Astrocyte (in vitro differentiated cells and primary cell): ENCODE measurements around the gene NCOA1. TPM values are rescaled to one million over a fixed set of nuclear protein-coding genes. Genes with fewer than 3 reads are reported as not detected.

Experiments used
- DNase-seq: peaks from one replicate; pipeline ENCODE4 v3.0.0-alpha.2; 2010; ENCODE audit warnings: low read depth
- FAIRE-seq: peaks from 2 replicates; lab custom pipeline; 2011; peaks lifted over from hg19 to GRCh38; lab: Jason Lieb, UNC
- H2AFZ ChIP-seq: 2 replicates; pipeline ENCODE4 v1.6.0; 2012; ENCODE audit warnings: low read depth, low read length, inconsistent platforms
- H3K27ac ChIP-seq: 2 replicates; pipeline ENCODE4 v1.5.1; 2011; ENCODE audit warnings: low read depth, low read length, inconsistent platforms
- H3K27me3 ChIP-seq: 2 replicates; pipeline ENCODE4 v1.6.0; 2011; ENCODE audit warnings: low read length, inconsistent platforms; ENCODE audit not compliant: insufficient read depth
- H3K36me3 ChIP-seq: 2 replicates; pipeline ENCODE4 v1.5.1; 2011; ENCODE audit warnings: low read length, inconsistent platforms; ENCODE audit not compliant: insufficient read depth
- H3K4me1 ChIP-seq: 2 replicates; pipeline ENCODE4 v1.5.1; 2011; ENCODE audit warnings: low read length, inconsistent platforms; ENCODE audit not compliant: insufficient read depth
- H3K4me2 ChIP-seq: 2 replicates; pipeline ENCODE4 v1.6.0; 2012; ENCODE audit warnings: low read length, inconsistent platforms
- H3K4me3 ChIP-seq: 2 replicates; pipeline ENCODE4 v1.5.1; 2011; ENCODE audit warnings: low read depth, mild to moderate bottlenecking, low read length, inconsistent platforms; ENCODE audit not compliant: insufficient read depth
- H3K79me2 ChIP-seq: 2 replicates; pipeline ENCODE4 v1.6.0; 2012; ENCODE audit warnings: mild to moderate bottlenecking, low read length, inconsistent platforms; ENCODE audit not compliant: insufficient read depth
- H3K9ac ChIP-seq: 2 replicates; pipeline ENCODE4 v1.6.0; 2012; ENCODE audit warnings: mild to moderate bottlenecking, low read length, inconsistent platforms
- H3K9me3 ChIP-seq: 2 replicates; pipeline ENCODE4 v1.5.1; 2012; ENCODE audit warnings: low read depth, mild to moderate bottlenecking, low read length, inconsistent platforms; ENCODE audit not compliant: insufficient read depth
- H4K20me1 ChIP-seq: 2 replicates; pipeline ENCODE4 v1.6.0; 2012; ENCODE audit warnings: low read length, inconsistent platforms; ENCODE audit not compliant: insufficient read depth
- H3K27ac Mint-ChIP-seq: one replicate; pipeline ENCODE4 v1.8.0; 2021; ENCODE audit warnings: mild to moderate bottlenecking, mixed read lengths; ENCODE audit not compliant: unreplicated experiment
- H3K27me3 Mint-ChIP-seq: one replicate; pipeline ENCODE4 v1.8.0; 2021; ENCODE audit warnings: low read depth, mixed read lengths; ENCODE audit not compliant: unreplicated experiment
- H3K36me3 Mint-ChIP-seq: one replicate; pipeline ENCODE4 v1.8.0; 2021; ENCODE audit warnings: low read depth, mixed read lengths; ENCODE audit not compliant: unreplicated experiment
- H3K4me1 Mint-ChIP-seq: one replicate; pipeline ENCODE4 v1.8.0; 2021; ENCODE audit warnings: low read depth, mixed read lengths; ENCODE audit not compliant: unreplicated experiment
- H3K4me3 Mint-ChIP-seq: one replicate; pipeline ENCODE4 v1.8.0; 2021; ENCODE audit warnings: mild to moderate bottlenecking, moderate library complexity, mixed read lengths; ENCODE audit not compliant: unreplicated experiment
- H3K9me3 Mint-ChIP-seq: one replicate; pipeline ENCODE4 v1.8.0; 2021; ENCODE audit warnings: mild to moderate bottlenecking, mixed read lengths; ENCODE audit not compliant: unreplicated experiment
- CTCF ChIP-seq: IDR thresholded peaks from 2 replicates; pipeline ENCODE4 v1.5.1; 2011; ENCODE audit warnings: low read depth, mild to moderate bottlenecking, inconsistent platforms, low read length, moderate library complexity; ENCODE audit not compliant: insufficient read depth
- EZH2 ChIP-seq: IDR thresholded peaks from 2 replicates; pipeline ENCODE4 v1.6.1; 2012; ENCODE audit warnings: mild to moderate bottlenecking, low read length, inconsistent platforms; ENCODE audit not compliant: insufficient read depth
- total RNA-seq: library from RNA; stranded (reverse); gene quantifications from 2 replicates; pipeline ENCODE4 v1.2.1, GENCODE V29; 2021

Gene NCOA1
- total RNA-seq, 1 donor from 2014 or later = 14.7 TPM

DNA sequence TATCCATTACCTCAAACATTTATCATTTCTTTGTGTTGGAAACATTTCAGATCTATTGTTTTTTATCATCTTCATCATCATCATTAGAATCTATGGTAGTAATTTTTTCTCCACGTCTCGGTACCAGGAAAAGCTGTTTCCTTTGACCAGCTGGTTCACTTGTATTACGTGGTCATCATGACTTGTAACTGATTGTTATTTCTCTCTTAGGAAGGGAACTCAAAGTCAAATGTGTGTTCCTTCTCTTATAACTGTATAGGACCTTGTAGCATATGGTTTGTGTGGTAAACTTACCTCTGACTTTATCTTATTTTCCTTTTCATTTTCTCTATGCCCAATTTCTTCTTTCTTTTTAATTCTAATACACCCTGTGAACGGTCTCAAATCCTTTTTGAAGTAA, 16.5 kb downstream of the NCOA1 start:
- H2AFZ ChIP-seq = no peak overlapping the region
- no peaks in the 10 kb centered on the region for H3K27me3 ChIP-seq
- peaks cover 40% of the 10 kb centered on the region for H4K20me1 ChIP-seq
- peaks cover 48% of the 10 kb centered on the region for H3K79me2 ChIP-seq
- FAIRE-seq (no peak), DNase-seq (no peak)
- no peak overlapping the region for H3K4me3 ChIP-seq
- no peaks in the 10 kb centered on the region for H3K9me3 ChIP-seq
- no peak overlapping the region for H3K9ac ChIP-seq
- no peak overlapping the region for H3K27ac ChIP-seq
- no peaks in the 10 kb centered on the region for H3K4me1 ChIP-seq
- H3K4me3 Mint-ChIP-seq = no peak overlapping the region
- H3K36me3 Mint-ChIP-seq = peaks cover 2% of the 10 kb centered on the region
- H3K27ac Mint-ChIP-seq = no peak overlapping the region
- H3K4me2 ChIP-seq = no peak overlapping the region
- no peaks in the 10 kb centered on the region for H3K36me3 ChIP-seq
- no peaks in the 10 kb centered on the region for H3K4me1 Mint-ChIP-seq
- no peaks in the 10 kb centered on the region for H3K9me3 Mint-ChIP-seq
- TF ChIP-seq CTCF (no peak), EZH2 (no peak)
- H3K27me3 Mint-ChIP-seq = no peaks in the 10 kb centered on the region

DNA sequence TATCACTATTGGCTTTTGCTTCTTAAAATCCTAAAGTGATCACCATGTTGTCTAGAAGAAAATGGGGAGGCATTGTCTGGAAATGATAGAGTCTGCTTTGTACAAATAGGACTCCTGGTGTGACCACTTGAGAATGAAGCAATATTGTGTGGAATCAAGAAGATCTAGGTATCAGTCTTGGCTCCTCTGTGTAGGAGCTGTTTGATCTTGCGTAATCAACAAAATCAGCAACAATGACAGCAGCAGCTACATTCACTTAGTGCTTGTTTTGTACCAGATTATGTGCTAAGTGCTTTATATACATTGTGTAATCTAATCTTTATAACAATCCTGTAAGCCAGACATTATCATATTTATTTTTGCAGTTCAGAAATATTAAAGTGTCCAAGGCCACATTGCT, 17.8 kb downstream of the NCOA1 start:
- TF ChIP-seq CTCF (no peak), EZH2 (no peak)
- H2AFZ ChIP-seq = no peak overlapping the region
- no peaks in the 10 kb centered on the region for H3K9me3 ChIP-seq
- Mint-ChIP-seq H3K36me3 (peaks cover 2% of the 10 kb centered on the region), H3K27me3 (no peaks in the 10 kb centered on the region), H3K9me3 (no peaks in the 10 kb centered on the region), H3K27ac (no peak overlapping the region), H3K4me1 (no peaks in the 10 kb centered on the region), H3K4me3 (no peak overlapping the region)
- H3K4me3 ChIP-seq = no peak overlapping the region
- H3K4me1 ChIP-seq = no peaks in the 10 kb centered on the region
- H4K20me1 ChIP-seq = peaks cover 36% of the 10 kb centered on the region
- no peak for DNase-seq
- no peak overlapping the region for H3K9ac ChIP-seq
- no peak for FAIRE-seq
- H3K79me2 ChIP-seq = peaks cover 41% of the 10 kb centered on the region
- H3K4me2 ChIP-seq = no peak overlapping the region
- H3K27me3 ChIP-seq = no peaks in the 10 kb centered on the region
- no peaks in the 10 kb centered on the region for H3K36me3 ChIP-seq
- no peak overlapping the region for H3K27ac ChIP-seq

- H3K4me2 ChIP-seq = no peak overlapping the region
- no peak overlapping the region for H3K27ac ChIP-seq
- TF ChIP-seq EZH2 (no peak), CTCF (no peak)
- no peaks in the 10 kb centered on the region for H3K9me3 ChIP-seq
- FAIRE-seq = no peak
- DNase-seq = no peak
- Mint-ChIP-seq H3K9me3 (no peaks in the 10 kb centered on the region), H3K4me1 (no peaks in the 10 kb centered on the region), H3K27me3 (no peaks in the 10 kb centered on the region), H3K36me3 (peaks cover 2% of the 10 kb centered on the region), H3K27ac (no peak overlapping the region), H3K4me3 (no peak overlapping the region)
- no peak overlapping the region for H3K9ac ChIP-seq
- no peak overlapping the region for H3K4me3 ChIP-seq
- no peaks in the 10 kb centered on the region for H3K36me3 ChIP-seq
- peaks cover 41% of the 10 kb centered on the region for H3K79me2 ChIP-seq
- H3K27me3 ChIP-seq = no peaks in the 10 kb centered on the region
- H3K4me1 ChIP-seq = no peaks in the 10 kb centered on the region
- H2AFZ ChIP-seq = no peak overlapping the region
- peaks cover 30% of the 10 kb centered on the region for H4K20me1 ChIP-seq
Measured at GRCh38 chr2:24509425-24509824, 18.4 kb downstream of the NCOA1 start.
